H1 (cell line): ENCODE measurements around the gene ST6GALNAC4. TPM values are rescaled to one million over a fixed set of nuclear protein-coding genes. Genes with fewer than 3 reads are reported as not detected.

Source experiments
- FOSL1 ChIP-seq: IDR thresholded peaks from 2 replicates; pipeline ENCODE4 v1.6.1; 2011; ENCODE audit warnings: mild to moderate bottlenecking, low read depth, low read length, moderate library complexity; ENCODE audit not compliant: insufficient read depth
- polyA plus RNA-seq, 7 experiments: library from polyadenylated mRNA; depleted of rRNA in 3 of 7; stranded (reverse) in 5 of 7; unstranded in 2 of 7; fragments of >200 nt in 5 of 7; fragments of 200-250 nt in 2 of 7; gene quantifications; 1 replicate in 5 of 7; 2 replicates in 1 of 7; 4 replicates in 1 of 7; pipeline versions ENCODE4 v1.2.1 to v1.2.3, GENCODE V29; 2011 to 2013; ENCODE audit warnings: missing spikeins in 2 of 7, mixed read lengths in 2 of 7
- total RNA-seq: library from RNA; stranded (reverse); fragmentation: NEBNext Ultra II Directional; extraction: Animal tissue kit (Norgen Biotek cat#: 25700); gene quantifications from 2 replicates; pipeline ENCODE4 v1.2.1, GENCODE V29; 2021
- TF ChIP-seq, protein P1 (sequence below): fragments of 300-600 bp; sonication (generic); IDR thresholded peaks from 2 replicates; pipeline ENCODE4 v1.7.1; 2012; ENCODE audit warnings: low read length, moderate library complexity, mild to moderate bottlenecking, inconsistent platforms; ENCODE audit not compliant: insufficient replicate concordance
- TF ChIP-seq, protein P2 (sequence below): IDR thresholded peaks from 2 replicates; pipeline ENCODE4 v1.6.1; 2012; ENCODE audit warnings: low read length, inconsistent platforms

ST6GALNAC4 gene
- total and polyA plus RNA-seq, 2 of the 8 experiments (the other 6 are each of a cell fraction or from before 2014, with no cell fraction given) = 21.8 to 34.1 TPM

DNA sequence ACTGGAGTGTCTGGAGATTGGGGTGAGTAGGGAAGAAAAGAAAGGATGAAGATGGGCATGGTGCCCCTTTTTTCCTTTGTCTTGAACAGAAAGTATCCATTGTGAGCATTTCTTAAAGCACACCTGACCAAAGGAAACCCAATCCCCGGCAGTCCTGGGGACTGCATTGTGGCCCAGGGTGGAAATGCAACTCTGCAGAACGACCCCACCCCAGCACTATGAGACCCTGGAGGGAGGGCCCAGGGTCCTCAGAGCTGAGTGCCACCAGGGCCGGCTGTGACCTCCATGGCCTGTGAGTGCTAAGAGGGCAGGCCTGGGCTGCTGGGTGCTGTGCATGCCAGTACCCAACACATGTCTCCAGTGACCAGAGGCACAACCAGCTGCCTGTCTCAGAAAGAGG lies 45.4 kb upstream of the ST6GALNAC4 start (continued):
- TF ChIP-seq, protein P1, sequence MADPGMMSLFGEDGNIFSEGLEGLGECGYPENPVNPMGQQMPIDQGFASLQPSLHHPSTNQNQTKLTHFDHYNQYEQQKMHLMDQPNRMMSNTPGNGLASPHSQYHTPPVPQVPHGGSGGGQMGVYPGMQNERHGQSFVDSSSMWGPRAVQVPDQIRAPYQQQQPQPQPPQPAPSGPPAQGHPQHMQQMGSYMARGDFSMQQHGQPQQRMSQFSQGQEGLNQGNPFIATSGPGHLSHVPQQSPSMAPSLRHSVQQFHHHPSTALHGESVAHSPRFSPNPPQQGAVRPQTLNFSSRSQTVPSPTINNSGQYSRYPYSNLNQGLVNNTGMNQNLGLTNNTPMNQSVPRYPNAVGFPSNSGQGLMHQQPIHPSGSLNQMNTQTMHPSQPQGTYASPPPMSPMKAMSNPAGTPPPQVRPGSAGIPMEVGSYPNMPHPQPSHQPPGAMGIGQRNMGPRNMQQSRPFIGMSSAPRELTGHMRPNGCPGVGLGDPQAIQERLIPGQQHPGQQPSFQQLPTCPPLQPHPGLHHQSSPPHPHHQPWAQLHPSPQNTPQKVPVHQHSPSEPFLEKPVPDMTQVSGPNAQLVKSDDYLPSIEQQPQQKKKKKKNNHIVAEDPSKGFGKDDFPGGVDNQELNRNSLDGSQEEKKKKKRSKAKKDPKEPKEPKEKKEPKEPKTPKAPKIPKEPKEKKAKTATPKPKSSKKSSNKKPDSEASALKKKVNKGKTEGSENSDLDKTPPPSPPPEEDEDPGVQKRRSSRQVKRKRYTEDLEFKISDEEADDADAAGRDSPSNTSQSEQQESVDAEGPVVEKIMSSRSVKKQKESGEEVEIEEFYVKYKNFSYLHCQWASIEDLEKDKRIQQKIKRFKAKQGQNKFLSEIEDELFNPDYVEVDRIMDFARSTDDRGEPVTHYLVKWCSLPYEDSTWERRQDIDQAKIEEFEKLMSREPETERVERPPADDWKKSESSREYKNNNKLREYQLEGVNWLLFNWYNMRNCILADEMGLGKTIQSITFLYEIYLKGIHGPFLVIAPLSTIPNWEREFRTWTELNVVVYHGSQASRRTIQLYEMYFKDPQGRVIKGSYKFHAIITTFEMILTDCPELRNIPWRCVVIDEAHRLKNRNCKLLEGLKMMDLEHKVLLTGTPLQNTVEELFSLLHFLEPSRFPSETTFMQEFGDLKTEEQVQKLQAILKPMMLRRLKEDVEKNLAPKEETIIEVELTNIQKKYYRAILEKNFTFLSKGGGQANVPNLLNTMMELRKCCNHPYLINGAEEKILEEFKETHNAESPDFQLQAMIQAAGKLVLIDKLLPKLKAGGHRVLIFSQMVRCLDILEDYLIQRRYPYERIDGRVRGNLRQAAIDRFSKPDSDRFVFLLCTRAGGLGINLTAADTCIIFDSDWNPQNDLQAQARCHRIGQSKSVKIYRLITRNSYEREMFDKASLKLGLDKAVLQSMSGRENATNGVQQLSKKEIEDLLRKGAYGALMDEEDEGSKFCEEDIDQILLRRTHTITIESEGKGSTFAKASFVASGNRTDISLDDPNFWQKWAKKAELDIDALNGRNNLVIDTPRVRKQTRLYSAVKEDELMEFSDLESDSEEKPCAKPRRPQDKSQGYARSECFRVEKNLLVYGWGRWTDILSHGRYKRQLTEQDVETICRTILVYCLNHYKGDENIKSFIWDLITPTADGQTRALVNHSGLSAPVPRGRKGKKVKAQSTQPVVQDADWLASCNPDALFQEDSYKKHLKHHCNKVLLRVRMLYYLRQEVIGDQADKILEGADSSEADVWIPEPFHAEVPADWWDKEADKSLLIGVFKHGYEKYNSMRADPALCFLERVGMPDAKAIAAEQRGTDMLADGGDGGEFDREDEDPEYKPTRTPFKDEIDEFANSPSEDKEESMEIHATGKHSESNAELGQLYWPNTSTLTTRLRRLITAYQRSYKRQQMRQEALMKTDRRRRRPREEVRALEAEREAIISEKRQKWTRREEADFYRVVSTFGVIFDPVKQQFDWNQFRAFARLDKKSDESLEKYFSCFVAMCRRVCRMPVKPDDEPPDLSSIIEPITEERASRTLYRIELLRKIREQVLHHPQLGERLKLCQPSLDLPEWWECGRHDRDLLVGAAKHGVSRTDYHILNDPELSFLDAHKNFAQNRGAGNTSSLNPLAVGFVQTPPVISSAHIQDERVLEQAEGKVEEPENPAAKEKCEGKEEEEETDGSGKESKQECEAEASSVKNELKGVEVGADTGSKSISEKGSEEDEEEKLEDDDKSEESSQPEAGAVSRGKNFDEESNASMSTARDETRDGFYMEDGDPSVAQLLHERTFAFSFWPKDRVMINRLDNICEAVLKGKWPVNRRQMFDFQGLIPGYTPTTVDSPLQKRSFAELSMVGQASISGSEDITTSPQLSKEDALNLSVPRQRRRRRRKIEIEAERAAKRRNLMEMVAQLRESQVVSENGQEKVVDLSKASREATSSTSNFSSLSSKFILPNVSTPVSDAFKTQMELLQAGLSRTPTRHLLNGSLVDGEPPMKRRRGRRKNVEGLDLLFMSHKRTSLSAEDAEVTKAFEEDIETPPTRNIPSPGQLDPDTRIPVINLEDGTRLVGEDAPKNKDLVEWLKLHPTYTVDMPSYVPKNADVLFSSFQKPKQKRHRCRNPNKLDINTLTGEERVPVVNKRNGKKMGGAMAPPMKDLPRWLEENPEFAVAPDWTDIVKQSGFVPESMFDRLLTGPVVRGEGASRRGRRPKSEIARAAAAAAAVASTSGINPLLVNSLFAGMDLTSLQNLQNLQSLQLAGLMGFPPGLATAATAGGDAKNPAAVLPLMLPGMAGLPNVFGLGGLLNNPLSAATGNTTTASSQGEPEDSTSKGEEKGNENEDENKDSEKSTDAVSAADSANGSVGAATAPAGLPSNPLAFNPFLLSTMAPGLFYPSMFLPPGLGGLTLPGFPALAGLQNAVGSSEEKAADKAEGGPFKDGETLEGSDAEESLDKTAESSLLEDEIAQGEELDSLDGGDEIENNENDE = no peak
- TF ChIP-seq FOSL1 = no peak
- TF ChIP-seq, protein P2, sequence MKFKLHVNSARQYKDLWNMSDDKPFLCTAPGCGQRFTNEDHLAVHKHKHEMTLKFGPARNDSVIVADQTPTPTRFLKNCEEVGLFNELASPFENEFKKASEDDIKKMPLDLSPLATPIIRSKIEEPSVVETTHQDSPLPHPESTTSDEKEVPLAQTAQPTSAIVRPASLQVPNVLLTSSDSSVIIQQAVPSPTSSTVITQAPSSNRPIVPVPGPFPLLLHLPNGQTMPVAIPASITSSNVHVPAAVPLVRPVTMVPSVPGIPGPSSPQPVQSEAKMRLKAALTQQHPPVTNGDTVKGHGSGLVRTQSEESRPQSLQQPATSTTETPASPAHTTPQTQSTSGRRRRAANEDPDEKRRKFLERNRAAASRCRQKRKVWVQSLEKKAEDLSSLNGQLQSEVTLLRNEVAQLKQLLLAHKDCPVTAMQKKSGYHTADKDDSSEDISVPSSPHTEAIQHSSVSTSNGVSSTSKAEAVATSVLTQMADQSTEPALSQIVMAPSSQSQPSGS = no peak
